K562 (cell line): Measurements from ENCODE around the gene FAM114A1. TPM values are rescaled to one million over a fixed set of nuclear protein-coding genes. Genes with fewer than 3 reads are reported as not detected.

Source experiments
- ATAC-seq: fragments of 200-7000 bp; cut with Tn5 transposase; 3 replicates; pipeline ENCODE4 v1.9.1; 2020; ENCODE audit warnings: moderate library complexity
- BruUV-seq: library from RNA; stranded (reverse); fragments of 400-500 nt; replicated peaks from 2 replicates; lab custom pipeline; 2021; lab: Mats Ljungman, UMichigan
- CTCF ChIA-PET: fragments of 300-600 bp; formaldehyde crosslinking; extraction: SDS; loops from one replicate; lab custom pipeline; 2021; ENCODE audit warnings: low intra/inter-chr PET ratio; lab: Yijun Ruan, JAX
- POLR2A ChIA-PET: fragments of 300-600, 350-650 bp; sonication (Branson Sonifier 250); formaldehyde crosslinking; extraction: SDS; loops from one replicate; lab custom pipeline; 2021; ENCODE audit warnings: antibody characterized with exemption, inconsistent platforms; lab: Yijun Ruan, JAX
- DNase-seq, 4 experiments: peaks; one replicate each; pipeline versions ENCODE4 v3.0.0 to v3.0.0-alpha.2; 2011 to 2018; ENCODE audit warnings: low spot score in 3 of 4, mixed read lengths in 3 of 4; ENCODE audit errors: extremely low read depth in 1 of 4
- FAIRE-seq: peaks from 2 replicates; lab custom pipeline; 2011; peaks lifted over from hg19 to GRCh38; lab: Jason Lieb, UNC
- H2AFZ ChIP-seq: 2 replicates; pipeline ENCODE4 v1.6.0; 2011; ENCODE audit warnings: low read depth, low read length, control low read depth, inconsistent platforms
- H3K27ac ChIP-seq: fragments of 200-600 bp; 3 replicates; pipeline ENCODE4 v1.8.0; 2011; ENCODE audit warnings: low read depth, mild to moderate bottlenecking, control low read depth, inconsistent platforms, low read length, moderate library complexity, mixed read lengths; ENCODE audit errors: extremely low read depth
- H3K27me3 ChIP-seq, 2 experiments: fragments of 300-600 bp in 1 of 2; 2 replicates in 1 of 2; 3 replicates in 1 of 2; pipeline versions ENCODE4 v1.6.0 to v1.8.0; 2011; ENCODE audit warnings: inconsistent platforms in 2 of 2, low read length in 2 of 2, mild to moderate bottlenecking in 1 of 2, mixed read lengths in 1 of 2, moderate library complexity in 1 of 2; ENCODE audit not compliant: control insufficient read depth in 2 of 2, insufficient read depth in 2 of 2
- H3K36me3 ChIP-seq: fragments of 300-600 bp; 3 replicates; pipeline ENCODE4 v1.8.0; 2011; ENCODE audit warnings: mild to moderate bottlenecking, low read length, inconsistent platforms; ENCODE audit not compliant: control insufficient read depth, insufficient read depth
- H3K4me1 ChIP-seq, 2 experiments: fragments of 200-600 bp in 1 of 2; replicated peaks in 1 of 2; 2 replicates in 1 of 2; 3 replicates in 1 of 2; pipeline versions ENCODE4 v1.5.1 to v1.8.0; 2011; ENCODE audit warnings: inconsistent platforms in 2 of 2, low read length in 2 of 2, mild to moderate bottlenecking in 1 of 2, mixed read lengths in 1 of 2, moderate library complexity in 1 of 2; ENCODE audit not compliant: control insufficient read depth in 2 of 2, insufficient read depth in 2 of 2
- H3K4me2 ChIP-seq: 2 replicates; pipeline ENCODE4 v1.6.1; 2011; ENCODE audit warnings: low read length, control low read depth, inconsistent platforms, mixed read lengths; ENCODE audit not compliant: insufficient read depth
- H3K4me3 ChIP-seq: fragments of 200-600 bp; sonication (generic), shearing (Covaris generic); 2 replicates; pipeline ENCODE4 v1.5.1; 2016; ENCODE audit warnings: control low read depth, inconsistent platforms
- H3K79me2 ChIP-seq: fragments of 200-600 bp; 3 replicates; pipeline ENCODE4 v1.8.0; 2011; ENCODE audit warnings: low read length, inconsistent platforms; ENCODE audit not compliant: control insufficient read depth, insufficient read depth
- H3K9ac ChIP-seq, 2 experiments: 2 replicates each; pipeline versions ENCODE4 v1.6.0 to v1.6.1; 2011; ENCODE audit warnings: low read depth in 2 of 2, low read length in 2 of 2, control low read depth in 1 of 2, inconsistent platforms in 1 of 2, mild to moderate bottlenecking in 1 of 2, mixed read lengths in 1 of 2; ENCODE audit not compliant: insufficient read depth in 1 of 2
- H3K9me1 ChIP-seq: one replicate; pipeline ENCODE4 v1.6.0; 2011; ENCODE audit warnings: inconsistent platforms, mild to moderate bottlenecking, low read length, moderate library complexity; ENCODE audit not compliant: control insufficient read depth, insufficient read depth
- H3K9me3 ChIP-seq: replicated peaks from 2 replicates; pipeline ENCODE4 v1.5.1; 2011; ENCODE audit warnings: low read depth, low read length, inconsistent platforms; ENCODE audit not compliant: control insufficient read depth, insufficient read depth
- H4K20me1 ChIP-seq: replicated peaks from 2 replicates; pipeline ENCODE4 v1.6.1; 2011; ENCODE audit warnings: low read length, inconsistent platforms, mixed read lengths; ENCODE audit not compliant: control insufficient read depth, insufficient read depth
- BCLAF1 ChIP-seq, 2 experiments: fragments of 450-650 bp in 1 of 2; IDR thresholded peaks; 2 replicates each; pipeline ENCODE4 v1.6.1; 2011 to 2017; ENCODE audit warnings: low read depth in 2 of 2, antibody characterized with exemption in 1 of 2, borderline replicate concordance in 1 of 2, low read length in 1 of 2, mild to moderate bottlenecking in 1 of 2, mixed read lengths in 1 of 2; ENCODE audit not compliant: control insufficient read depth in 1 of 2
- DACH1 ChIP-seq: fragments of 450-650 bp; IDR thresholded peaks from 2 replicates; pipeline ENCODE4 v1.6.1; 2018; ENCODE audit not compliant: partially characterized antibody
- DEAF1 ChIP-seq: fragments of 450-650 bp; formaldehyde crosslinking; IDR thresholded peaks from 2 replicates; pipeline ENCODE4 v1.4.0; 2020; ENCODE audit warnings: mild to moderate bottlenecking, moderate library complexity
- FOXP1 ChIP-seq: sonication (generic); formaldehyde crosslinking; IDR thresholded peaks from 2 replicates; pipeline ENCODE4 v1.8.0; 2022; ENCODE audit warnings: mild to moderate bottlenecking, missing genetic modification reagents
- HDAC8 ChIP-seq: fragments of 450-650 bp; IDR thresholded peaks from 2 replicates; pipeline ENCODE4 v1.6.1; 2016; ENCODE audit warnings: mild to moderate bottlenecking, missing genetic modification characterization, moderate library complexity, missing compliant biosample characterization
- KAT2B ChIP-seq: IDR thresholded peaks from one replicate; pipeline ENCODE4 v1.6.1; 2012; ENCODE audit warnings: low read depth, mild to moderate bottlenecking, control low read depth, inconsistent platforms, low read length, moderate library complexity
- MXI1 ChIP-seq: IDR thresholded peaks from 2 replicates; pipeline ENCODE4 v1.6.1; 2011; ENCODE audit warnings: low read depth, mild to moderate bottlenecking, improper control_type of control experiment, low read length
- NFRKB ChIP-seq: fragments of 450-650 bp; IDR thresholded peaks from 2 replicates; pipeline ENCODE4 v1.6.1; 2016; ENCODE audit warnings: low read depth
- NR1H2 ChIP-seq: sonication (generic); formaldehyde crosslinking; IDR thresholded peaks from 2 replicates; pipeline ENCODE4 v1.4.0; 2020; ENCODE audit warnings: mild to moderate bottlenecking, missing genetic modification reagents
- RAD21 ChIP-seq, 2 experiments: fragments of 250-450 bp in 1 of 2; fragments of 450-650 bp in 1 of 2; sonication (Bioruptor Pico) in 1 of 2; formaldehyde crosslinking in 1 of 2; IDR thresholded peaks in 1 of 2; conservative IDR thresholded peaks in 1 of 2; 2 replicates each; pipeline versions ENCODE4 v1.4.0 to v1.8.0; 2020 to 2022; ENCODE audit warnings: mild to moderate bottlenecking in 2 of 2, moderate library complexity in 1 of 2
- TCF15 ChIP-seq: fragments of 250-450 bp; sonication (Bioruptor Pico); IDR thresholded peaks from 2 replicates; pipeline ENCODE4 v1.8.0; 2022; ENCODE audit warnings: moderate library complexity, mild to moderate bottlenecking, inconsistent platforms
- XRCC5 ChIP-seq: fragments of 200-400 bp; formaldehyde crosslinking; IDR thresholded peaks from 2 replicates; pipeline ENCODE4 v1.6.1; 2017; ENCODE audit warnings: low read depth, mild to moderate bottlenecking, low read length
- ZBTB26 ChIP-seq: fragments of 450-650 bp; formaldehyde crosslinking; IDR thresholded peaks from 2 replicates; pipeline ENCODE4 v1.4.0; 2022; ENCODE audit warnings: missing genetic modification characterization
- ZFP1 ChIP-seq: fragments of 450-650 bp; formaldehyde crosslinking; IDR thresholded peaks from 2 replicates; pipeline ENCODE4 v1.4.0; 2020; ENCODE audit warnings: mild to moderate bottlenecking, mixed read lengths
- ZFPM2 ChIP-seq: fragments of 250-450 bp; sonication (Bioruptor Pico); IDR thresholded peaks from 2 replicates; pipeline ENCODE4 v1.5.1; 2022; ENCODE audit warnings: mild to moderate bottlenecking
- ZNF347 ChIP-seq: fragments of 450-650 bp; formaldehyde crosslinking; IDR thresholded peaks from 2 replicates; pipeline ENCODE4 v1.4.0; 2020; ENCODE audit warnings: low read depth, mild to moderate bottlenecking, moderate library complexity
- ZNF436 ChIP-seq: fragments of 250-450, 450-650 bp; sonication (Bioruptor Pico); formaldehyde crosslinking; IDR thresholded peaks from 2 replicates; pipeline ENCODE4 v1.7.0; 2020; ENCODE audit warnings: mild to moderate bottlenecking
- in situ Hi-C: fragments of 300-500 bp; cut with MboI; formaldehyde crosslinking; loops from 4 replicates; pipeline ENCODE4 v1.15.0; 2018; ENCODE audit warnings: inconsistent platforms, mixed read lengths
- intact Hi-C: fragments of 100-400 bp; cut with micrococcal nuclease; formaldehyde crosslinking; loops from 2 replicates; pipeline ENCODE4 v1.14.2; 2022
- polyA plus RNA-seq, 8 experiments: library from polyadenylated mRNA; depleted of rRNA in 4 of 8; stranded (reverse) in 5 of 8; unstranded in 3 of 8; fragments of >200 nt; fragmentation: Nextera tagmentation in 2 of 8; fragmentation: Illumina TruSeq in 1 of 8; extraction: Ambion mirVana in 2 of 8; extraction: Trizol in 1 of 8; gene quantifications; 2 replicates each; pipeline versions ENCODE4 v1.2.1 to v1.2.3, GENCODE V29; 2011 to 2014; ENCODE audit warnings: inconsistent platforms in 1 of 8, missing spikeins in 1 of 8
- total RNA-seq, 7 experiments: library from RNA; depleted of rRNA in 6 of 7; stranded (reverse); fragments of >200 nt in 6 of 7; fragmentation: Illumina TruSeq in 2 of 7; extraction: Trizol in 2 of 7; gene quantifications; 2 replicates each; pipeline versions ENCODE4 v1.2.1 to v1.2.3, GENCODE V29; 2011 to 2021; ENCODE audit warnings: low replicate concordance in 1 of 7

Gene FAM114A1
- total and polyA plus RNA-seq, 9 of the 15 experiments (the other 6 are each of a cell fraction or from before 2014, with no cell fraction given): 1.8 to 12.0 (median 4.3) TPM

- Histone ChIP-seq H3K27ac (no peak overlapping the region), H3K4me2 (no peak overlapping the region), H2AFZ (no peak overlapping the region), H3K9me1 (no peaks in the 10 kb centered on the region), H3K4me3 (no peak overlapping the region), H3K9me3 (no peaks in the 10 kb centered on the region), H3K79me2 (no peaks in the 10 kb centered on the region), H3K4me1 (peaks cover 0 to 2% of the 10 kb centered on the region in 2 experiments; a peak in 1 of 5 replicates), H4K20me1 (no peaks in the 10 kb centered on the region), H3K9ac (no peak overlapping the region), H3K36me3 (peaks cover 3% of the 10 kb centered on the region; the same call in 1 of the 3 replicates), H3K27me3 (no peaks in the 10 kb centered on the region)
- DNase-seq (peak in 3 of 4 experiments; percentile 18 to 43 (median 27)), FAIRE-seq (peak; percentile 32), ATAC-seq (peak; percentile 88)
- in situ Hi-C loops: loop anchor here (5.0 kb wide), 1 partner anchor 235 kb away; no protein-coding TSS in a partner anchor
- ChIA-PET POLR2A (interaction anchor here (0.7 kb wide), 1 partner anchor 9 kb away, joined by 3 read pairs; no protein-coding TSS in a partner anchor), CTCF (interaction anchor here (2.0 kb wide), 1 partner anchor 232 kb away, joined by 15 read pairs; no protein-coding TSS in a partner anchor)
- no TSS peak for BruUV-seq
- intact Hi-C loops: loop anchor here (1.0 to 5.0 kb wide), 2 partner anchors 145 to 233 kb away; no protein-coding TSS in a partner anchor
- peak; percentile 45; the same call in 1 of the 2 replicates for TF ChIP-seq DEAF1
- no peak for TF ChIP-seq NFRKB
- no peak for TF ChIP-seq TCF15 (CRISPR knock-in tag)
- TF ChIP-seq XRCC5: no peak
- no peak for TF ChIP-seq FOXP1 (CRISPR knock-in tag)
- no peak for TF ChIP-seq KAT2B
- TF ChIP-seq MXI1: no peak
- TF ChIP-seq BCLAF1 (IDR thresholded peaks at IDR 0.05; ENCODE audit: borderline replicate concordance in 1 of 2, control insufficient read depth in 1 of 2, low read depth in 2 of 2, low read length in 1 of 2): no peak
- peak; percentile 71 to 86 for TF ChIP-seq RAD21 (CRISPR knock-in tag; conservative IDR thresholded peaks at IDR 0.05 in 1 of 2, IDR thresholded peaks at IDR 0.05 in 1 of 2)
- no peak for TF ChIP-seq ZNF436 (CRISPR knock-in tag)
- no peak for TF ChIP-seq ZFP1 (CRISPR knock-in tag)
- TF ChIP-seq HDAC8 (tag): no peak
- TF ChIP-seq NR1H2 (CRISPR knock-in tag): no peak
- no peak for TF ChIP-seq ZFPM2
- TF ChIP-seq ZBTB26: no peak
- TF ChIP-seq DACH1: no peak
- no peak for TF ChIP-seq ZNF347
Observed at GRCh38 chr4:38902695-38903094, 35.1 kb downstream of the FAM114A1 start.
